ENCODE results near the gene LRRC1. TPM values are rescaled to one million over a fixed set of nuclear protein-coding genes. Genes with fewer than 3 reads are reported as not detected.
A peak's percentile ranks its signal among the peaks of the same experiment; 100 is the strongest.

LRRC1 gene
- total and polyA plus RNA-seq, 2 of the 8 experiments (the other 6 are each of a cell fraction or from before 2014, with no cell fraction given) = 6.7 to 15.9 TPM

DNA sequence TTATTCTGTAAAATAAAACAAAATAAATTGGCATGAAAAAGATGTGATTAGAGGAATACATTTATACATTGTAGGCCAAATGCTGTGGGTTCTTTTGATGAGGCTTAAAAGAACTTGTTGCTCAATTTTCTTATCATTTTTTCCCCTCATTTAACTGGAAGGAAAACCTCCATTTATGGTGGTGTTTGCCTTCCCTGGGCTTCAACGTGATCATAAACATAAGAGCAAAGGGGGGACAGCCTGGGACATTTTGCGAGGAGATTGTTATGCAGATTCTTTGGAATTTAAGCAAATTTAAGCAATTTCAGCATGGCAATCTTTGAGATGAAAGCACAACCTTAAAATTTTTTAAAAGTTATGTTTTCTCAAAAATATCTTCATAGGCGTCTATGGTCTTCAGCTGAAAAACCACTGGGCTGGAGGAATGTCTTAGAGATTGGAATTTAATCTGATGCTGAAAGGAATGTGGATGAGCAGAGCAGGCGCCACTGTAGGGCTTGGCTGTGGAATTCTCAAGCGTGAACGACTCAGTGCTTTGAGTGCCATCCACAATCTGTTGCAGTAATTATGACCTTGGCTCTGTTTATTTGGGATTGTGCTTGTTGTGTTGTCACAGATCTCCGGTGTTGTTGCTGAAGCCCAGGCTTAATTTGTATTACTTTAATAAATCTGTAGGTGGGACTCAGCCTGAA, 167.0 kb downstream of the LRRC1 start (continued):
- TF ChIP-seq E2F6 (IDR thresholded peaks at IDR 0.05) (no peak), RNF2 (IDR thresholded peaks at IDR 0.05; ENCODE audit: borderline replicate concordance, low read depth, low read length, missing control alignments, poor library complexity, severe bottlenecking) (no peak), TEAD4 (IDR thresholded peaks at IDR 0.05; ENCODE audit: low read depth, low read length) (peak; percentile 80), CREB1 (IDR thresholded peaks at IDR 0.05) (no peak), RAD21 (IDR thresholded peaks at IDR 0.05 in 1 of 2, conservative IDR thresholded peaks at IDR 0.05 in 1 of 2; ENCODE audit: low read depth in 2 of 2, low read length in 2 of 2) (no peak), CHD1 (IDR thresholded peaks at IDR 0.05; ENCODE audit: low read depth, low read length) (no peak), CBX5 (IDR thresholded peaks at IDR 0.05; ENCODE audit: low read depth, low read length) (no peak), GTF2F1 (IDR thresholded peaks at IDR 0.05; ENCODE audit: borderline replicate concordance, low read depth, low read length) (no peak), POU5F1 (IDR thresholded peaks at IDR 0.05; ENCODE audit: low read depth, low read length) (0 out of 2 replicates have a peak, but pooled peaks have one; percentile 62), RFX5 (IDR thresholded peaks at IDR 0.05; ENCODE audit: borderline replicate concordance, low read depth, low read length) (no peak), ASH2L (IDR thresholded peaks at IDR 0.05; ENCODE audit: low read length) (peak; percentile 76), POLR2A (IDR thresholded peaks at IDR 0.05; ENCODE audit: control extremely low read depth in 1 of 2, low read depth in 2 of 2, low read length in 2 of 2) (no peak), GABPA (IDR thresholded peaks at IDR 0.05; ENCODE audit: borderline replicate concordance, insufficient read depth, low read length) (no peak), HDAC6 (IDR thresholded peaks at IDR 0.05; ENCODE audit: low read depth, low read length) (no peak), KDM1A (IDR thresholded peaks at IDR 0.05; ENCODE audit: borderline replicate concordance, low read length) (no peak), JUND (IDR thresholded peaks at IDR 0.05; ENCODE audit: low read length) (0 out of 2 replicates have a peak, but pooled peaks have one; percentile 20)
